Mesendoderm (in vitro differentiated cells): Measurements from ENCODE around the gene SEMA6A.

Experiments
- DNase-seq: peaks from one replicate; pipeline ENCODE4 v3.0.0; 2013
- H2AK5ac ChIP-seq: 2 replicates; pipeline ENCODE4 v1.6.1; 2013; ENCODE audit warnings: low read length, inconsistent platforms
- H2BK120ac ChIP-seq: 2 replicates; pipeline ENCODE4 v1.6.1; 2013; ENCODE audit warnings: low read depth, mild to moderate bottlenecking, low read length, moderate library complexity, mixed read lengths
- H2BK15ac ChIP-seq: replicated peaks from 2 replicates; pipeline ENCODE4 v1.6.1; 2013; ENCODE audit warnings: low read depth, mild to moderate bottlenecking, moderate library complexity
- H2BK5ac ChIP-seq: 2 replicates; pipeline ENCODE4 v1.6.1; 2013; ENCODE audit warnings: low read length, inconsistent platforms
- H3K18ac ChIP-seq: 2 replicates; pipeline ENCODE4 v1.6.1; 2013; ENCODE audit warnings: mild to moderate bottlenecking, low read length, mixed read lengths
- H3K23ac ChIP-seq: one replicate; pipeline ENCODE4 v1.6.1; 2013; ENCODE audit warnings: low read length
- H3K27ac ChIP-seq: 2 replicates; pipeline ENCODE4 v1.5.1; 2013; ENCODE audit warnings: low read depth, mild to moderate bottlenecking, inconsistent platforms, low read length, moderate library complexity
- H3K27me3 ChIP-seq: 2 replicates; pipeline ENCODE4 v1.6.1; 2013; ENCODE audit warnings: low read length, control low read depth, mild to moderate bottlenecking, inconsistent platforms; ENCODE audit not compliant: insufficient read depth, poor library complexity
- H3K36me3 ChIP-seq: 2 replicates; pipeline ENCODE4 v1.6.1; 2013; ENCODE audit warnings: low read length, inconsistent platforms; ENCODE audit not compliant: control insufficient read depth, insufficient read depth
- H3K4ac ChIP-seq: one replicate; pipeline ENCODE4 v1.6.1; 2013; ENCODE audit warnings: low read depth, mild to moderate bottlenecking, low read length, moderate library complexity
- H3K4me1 ChIP-seq: 2 replicates; pipeline ENCODE4 v1.6.1; 2013; ENCODE audit warnings: low read depth, low read length, inconsistent platforms; ENCODE audit not compliant: control insufficient read depth
- H3K4me2 ChIP-seq: 2 replicates; pipeline ENCODE4 v1.6.1; 2013; ENCODE audit warnings: low read length
- H3K4me3 ChIP-seq: 2 replicates; pipeline ENCODE4 v1.5.1; 2013; ENCODE audit warnings: mild to moderate bottlenecking, low read length
- H3K56ac ChIP-seq: one replicate; pipeline ENCODE4 v1.6.1; 2013; ENCODE audit warnings: low read length
- H3K79me1 ChIP-seq: 2 replicates; pipeline ENCODE4 v1.6.1; 2013; ENCODE audit warnings: low read length, inconsistent platforms
- H3K79me2 ChIP-seq: 2 replicates; pipeline ENCODE4 v1.6.1; 2013; ENCODE audit warnings: mild to moderate bottlenecking, low read length; ENCODE audit not compliant: control insufficient read depth, insufficient read depth
- H3K9ac ChIP-seq: 2 replicates; pipeline ENCODE4 v1.6.1; 2013; ENCODE audit warnings: low read length, inconsistent platforms
- H4K5ac ChIP-seq: one replicate; pipeline ENCODE4 v1.6.1; 2013; ENCODE audit warnings: low read length
- H4K8ac ChIP-seq: one replicate; pipeline ENCODE4 v1.6.1; 2013; ENCODE audit warnings: low read depth, mild to moderate bottlenecking, control low read depth, low read length, moderate library complexity
- WGBS: extraction: QIAGEN DNeasy Blood & Tissue Kit; methylation state at CpG from one replicate; pipeline ENCODE4 v1.1.7; 2013; ENCODE audit warnings: low lambda C conversion rate, missing lambda C conversion rate; ENCODE audit not compliant: insufficient coverage; ENCODE audit errors: extremely low coverage; 5-methylcytosine and 5-hydroxymethylcytosine counted together

SEMA6A gene

DNA sequence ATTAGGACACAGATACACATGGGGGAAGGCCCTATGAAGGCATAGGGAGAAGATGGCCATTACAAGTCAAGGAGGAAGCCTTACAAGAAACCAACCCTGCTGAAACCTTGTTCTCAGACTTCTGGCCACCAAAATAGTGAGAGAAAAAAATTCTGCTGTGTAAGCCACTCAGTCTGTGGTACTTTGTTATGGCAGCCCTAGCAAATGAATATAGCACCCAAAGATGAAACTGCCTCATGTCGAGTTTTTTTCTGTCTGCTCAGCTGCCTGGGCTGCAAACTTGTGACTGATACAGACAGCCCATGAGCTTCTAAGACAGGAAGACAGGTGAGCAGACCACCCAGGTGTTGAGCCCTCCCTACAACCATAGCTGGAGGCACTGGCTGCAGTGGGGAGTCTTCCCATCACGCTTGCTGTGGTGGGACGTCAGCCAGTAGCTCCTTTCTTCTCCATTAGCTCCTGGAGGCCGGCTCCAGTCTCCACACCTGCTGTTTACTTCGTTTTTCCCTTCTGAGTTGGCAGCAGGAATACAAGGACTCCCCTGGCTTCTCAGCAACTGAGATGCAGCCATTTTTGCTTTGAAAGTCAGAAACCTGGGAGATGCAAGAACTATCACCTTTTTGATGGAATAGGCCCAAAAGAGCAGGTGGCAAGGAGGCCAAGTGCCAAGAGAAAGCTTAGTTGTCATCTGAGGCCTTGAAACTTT, 164.9 kb downstream of the SEMA6A start:
- Histone ChIP-seq H3K4me1 (no peaks in the 10 kb centered on the region), H3K9ac (no peak overlapping the region), H3K79me1 (no peaks in the 10 kb centered on the region), H4K8ac (no peak overlapping the region), H3K27me3 (no peaks in the 10 kb centered on the region), H3K4me3 (no peak overlapping the region), H3K23ac (no peak overlapping the region), H2BK5ac (no peak overlapping the region), H2AK5ac (no peak overlapping the region), H3K79me2 (no peaks in the 10 kb centered on the region), H4K5ac (no peak overlapping the region), H3K56ac (no peak overlapping the region), H3K27ac (no peak overlapping the region), H2BK120ac (no peak overlapping the region), H3K36me3 (no peaks in the 10 kb centered on the region), H3K4me2 (no peak overlapping the region), H3K18ac (no peak overlapping the region), H3K4ac (no peak overlapping the region), H2BK15ac (no peak overlapping the region)
- WGBS, result no CpG with 5 or more reads among the region's 5 CpGs
- DNase-seq, result no peak

DNA sequence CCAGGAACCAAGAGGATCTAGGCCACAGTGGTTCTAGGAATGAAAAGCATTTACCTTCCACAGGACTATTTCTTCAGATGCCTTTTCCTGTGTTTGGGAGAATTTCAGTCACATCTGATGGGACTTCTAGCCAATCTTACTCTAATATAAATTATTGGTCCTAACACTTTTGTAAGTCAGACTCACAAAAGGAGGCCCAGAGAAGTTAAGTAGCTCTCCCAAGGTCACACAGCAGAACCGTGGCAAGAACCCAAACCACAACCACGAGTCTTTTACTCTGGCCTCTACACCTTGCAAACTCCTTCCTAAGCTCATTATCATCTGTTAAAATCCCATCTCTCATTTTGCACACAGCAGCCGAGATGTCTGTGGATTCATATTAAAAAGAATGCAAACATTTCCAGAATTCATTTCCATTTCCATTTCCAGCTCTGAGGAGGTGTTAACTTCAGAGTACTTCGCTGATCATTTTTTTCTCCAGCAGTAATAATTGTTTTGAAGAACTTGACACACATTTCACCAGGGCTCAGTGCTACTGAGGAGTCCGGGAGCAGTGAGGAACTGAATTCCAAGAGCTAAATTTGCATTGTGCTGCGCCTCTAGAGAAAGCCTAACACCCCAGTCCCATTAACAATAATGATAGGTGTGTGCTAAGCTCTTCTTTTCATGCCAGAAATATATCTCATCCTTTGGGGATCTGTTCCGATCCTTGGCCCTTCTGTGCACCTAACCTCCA, 168.1 kb downstream of the SEMA6A start:
- no peak overlapping the region for H2BK5ac ChIP-seq
- no peak overlapping the region for H3K18ac ChIP-seq

DNA sequence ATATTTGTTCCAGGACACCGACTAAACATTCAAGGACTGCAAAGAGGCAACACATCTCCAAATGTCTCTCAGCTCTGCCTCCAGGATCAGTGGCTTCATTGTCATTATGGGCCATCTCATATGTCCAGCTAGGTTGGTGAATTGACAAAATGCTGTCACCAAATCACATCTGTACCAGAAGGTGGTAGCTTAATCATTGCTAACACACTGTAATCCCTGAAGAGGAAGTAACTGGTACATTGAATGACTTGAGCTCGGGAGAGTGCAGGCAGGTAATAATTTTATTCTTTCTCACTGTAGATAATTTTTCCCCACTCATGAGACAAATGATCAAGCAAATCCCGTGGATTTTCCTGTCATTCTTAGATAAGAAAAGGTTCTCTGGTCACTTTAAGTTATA, 169.8 kb downstream of the SEMA6A start:
- Histone ChIP-seq H2BK120ac (no peak overlapping the region), H2BK5ac (no peak overlapping the region), H3K79me2 (no peaks in the 10 kb centered on the region), H4K8ac (no peak overlapping the region), H3K4me1 (no peaks in the 10 kb centered on the region), H3K27me3 (no peaks in the 10 kb centered on the region), H3K4ac (no peak overlapping the region), H3K23ac (no peak overlapping the region), H2BK15ac (no peak overlapping the region), H3K9ac (no peak overlapping the region), H3K79me1 (no peaks in the 10 kb centered on the region), H3K4me3 (no peak overlapping the region), H4K5ac (no peak overlapping the region), H3K56ac (no peak overlapping the region), H2AK5ac (no peak overlapping the region), H3K36me3 (no peaks in the 10 kb centered on the region), H3K18ac (no peak overlapping the region), H3K4me2 (no peak overlapping the region), H3K27ac (no peak overlapping the region)
- DNase-seq, result no peak
- no CpG with 5 or more reads among the region's 3 CpGs for WGBS

More for the DNA sequence above, 168.1 kb downstream of the SEMA6A start:
- no peak for DNase-seq
- no peak overlapping the region for H3K56ac ChIP-seq
- H3K4me2 ChIP-seq, result no peak overlapping the region
- H3K27me3 ChIP-seq, result no peaks in the 10 kb centered on the region
- no peaks in the 10 kb centered on the region for H3K79me1 ChIP-seq
- no CpG with 5 or more reads among the region's 7 CpGs for WGBS
- H3K27ac ChIP-seq, result no peak overlapping the region
- H2BK15ac ChIP-seq, result no peak overlapping the region
- H4K8ac ChIP-seq, result no peak overlapping the region
- H3K79me2 ChIP-seq, result no peaks in the 10 kb centered on the region
- H2BK120ac ChIP-seq, result no peak overlapping the region
- H3K36me3 ChIP-seq, result no peaks in the 10 kb centered on the region
- no peaks in the 10 kb centered on the region for H3K4me1 ChIP-seq
- no peak overlapping the region for H3K4ac ChIP-seq
- no peak overlapping the region for H3K9ac ChIP-seq
- H3K23ac ChIP-seq, result no peak overlapping the region
- H4K5ac ChIP-seq, result no peak overlapping the region
- no peak overlapping the region for H2AK5ac ChIP-seq
- H3K4me3 ChIP-seq, result no peak overlapping the region

DNA sequence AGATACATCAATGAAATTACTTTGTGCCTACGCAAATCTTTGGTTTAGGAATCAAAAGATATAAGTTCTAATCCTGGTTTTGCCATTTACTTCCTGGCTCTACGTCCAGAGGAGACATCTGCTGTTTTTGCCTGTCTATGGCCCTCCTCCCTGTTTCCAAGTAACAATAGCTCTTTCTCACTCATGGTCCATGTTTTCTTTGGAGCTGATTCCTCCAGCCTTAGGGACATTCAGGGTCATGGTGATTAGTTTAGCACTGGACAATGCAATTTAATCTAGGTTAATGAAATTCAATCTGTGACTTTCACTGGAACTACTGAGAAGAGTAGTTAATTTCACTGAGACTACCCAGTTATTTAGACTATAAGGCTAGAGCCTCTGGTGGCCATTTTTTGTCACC, 170.6 kb downstream of the SEMA6A start:
- Histone ChIP-seq H3K18ac (no peak overlapping the region), H2BK15ac (no peak overlapping the region), H3K4ac (no peak overlapping the region), H3K27me3 (no peaks in the 10 kb centered on the region), H3K27ac (no peak overlapping the region), H3K79me2 (no peaks in the 10 kb centered on the region), H4K5ac (no peak overlapping the region), H3K4me3 (no peak overlapping the region), H3K56ac (no peak overlapping the region), H3K4me2 (no peak overlapping the region), H3K36me3 (no peaks in the 10 kb centered on the region), H3K23ac (no peak overlapping the region), H2BK5ac (no peak overlapping the region), H3K4me1 (no peaks in the 10 kb centered on the region), H2BK120ac (no peak overlapping the region), H4K8ac (no peak overlapping the region), H3K79me1 (no peaks in the 10 kb centered on the region), H3K9ac (no peak overlapping the region), H2AK5ac (no peak overlapping the region)
- WGBS, result no CpG with 5 or more reads among the region's 2 CpGs
- no peak for DNase-seq

DNA sequence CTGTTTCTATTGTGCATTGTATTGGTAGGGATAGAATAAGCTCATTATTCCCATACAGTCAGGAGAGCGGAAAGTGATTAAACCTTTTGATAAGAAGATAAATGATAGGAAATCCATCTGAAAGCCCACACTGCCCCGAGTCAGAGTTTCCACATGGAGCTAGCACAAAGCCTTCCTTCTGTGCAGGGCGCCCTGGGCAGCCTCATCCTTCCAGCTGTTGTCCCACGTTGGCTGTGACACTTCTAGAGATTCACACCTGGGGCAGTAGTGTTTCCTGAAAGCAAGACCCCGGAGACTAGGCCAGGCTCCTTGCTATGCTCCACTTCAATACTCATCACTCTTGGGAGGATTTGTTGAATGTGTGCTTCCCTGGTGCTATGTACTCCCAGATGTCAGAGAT, 172.4 kb downstream of the SEMA6A start:
- Histone ChIP-seq H4K5ac (no peak overlapping the region), H3K4me1 (no peaks in the 10 kb centered on the region), H2BK120ac (no peak overlapping the region), H3K4me2 (no peak overlapping the region), H3K18ac (no peak overlapping the region), H3K9ac (no peak overlapping the region), H2BK5ac (no peak overlapping the region), H3K79me2 (no peaks in the 10 kb centered on the region), H2BK15ac (no peak overlapping the region), H3K79me1 (no peaks in the 10 kb centered on the region), H2AK5ac (no peak overlapping the region), H3K36me3 (no peaks in the 10 kb centered on the region), H3K4ac (no peak overlapping the region), H3K56ac (no peak overlapping the region), H3K27ac (no peak overlapping the region), H4K8ac (no peak overlapping the region), H3K23ac (no peak overlapping the region), H3K27me3 (no peaks in the 10 kb centered on the region), H3K4me3 (no peak overlapping the region)
- DNase-seq, result no peak
- no CpG with 5 or more reads among the region's 5 CpGs for WGBS
